Measurements from ENCODE around the gene C17orf107.

C17orf107 gene

GRCh38 chr17:4951486-4951885 is 52.1 kb downstream of the C17orf107 start:
- no peak for DNase-seq
